ENCODE results near the gene LAMA3. TPM values are rescaled to one million over a fixed set of nuclear protein-coding genes. Genes with fewer than 3 reads are reported as not detected.

Gene LAMA3
- total RNA-seq, 2 donors from 2014 or later, result 0.07 TPM; not detected in 1

- Mint-ChIP-seq H3K27ac (no peak overlapping the region), H3K27me3 (peaks cover 29% of the 10 kb centered on the region), H3K36me3 (ENCODE audit: low read depth) (peaks cover 2% of the 10 kb centered on the region), H3K4me1 (no peaks in the 10 kb centered on the region), H3K4me3 (no peak overlapping the region)
- ATAC-seq (no peak), DNase-seq (no peak)
- H3K9me3 ChIP-seq (ENCODE audit: control insufficient read depth, low read length, poor library complexity, severe bottlenecking), result no peaks in the 10 kb centered on the region
Measured at GRCh38 chr18:23761941-23762340, 72.7 kb downstream of the LAMA3 start.

GRCh38 chr18:23763343-23763742 is 74.1 kb downstream of the LAMA3 start:
- H3K4me3 Mint-ChIP-seq, result no peak overlapping the region
- H3K9me3 ChIP-seq (ENCODE audit: control insufficient read depth, low read length, poor library complexity, severe bottlenecking), result peaks cover under 1% of the 10 kb centered on the region
- DNase-seq (no peak), ATAC-seq (no peak)
- H3K27ac Mint-ChIP-seq, result no peak overlapping the region
- no peaks in the 10 kb centered on the region for H3K4me1 Mint-ChIP-seq
- peaks cover 21% of the 10 kb centered on the region for H3K27me3 Mint-ChIP-seq
- peaks cover 2% of the 10 kb centered on the region for H3K36me3 Mint-ChIP-seq (ENCODE audit: low read depth)

- Mint-ChIP-seq H3K36me3 (ENCODE audit: low read depth) (peaks cover 2% of the 10 kb centered on the region), H3K27ac (no peak overlapping the region), H3K27me3 (peaks cover 15% of the 10 kb centered on the region), H3K4me1 (no peaks in the 10 kb centered on the region), H3K4me3 (no peak overlapping the region)
- H3K9me3 ChIP-seq (ENCODE audit: control insufficient read depth, low read length, poor library complexity, severe bottlenecking), result peaks cover 3% of the 10 kb centered on the region
- DNase-seq, result no peak
- ATAC-seq, result no peak
Measured at GRCh38 chr18:23765931-23766330, 76.7 kb downstream of the LAMA3 start.

DNA sequence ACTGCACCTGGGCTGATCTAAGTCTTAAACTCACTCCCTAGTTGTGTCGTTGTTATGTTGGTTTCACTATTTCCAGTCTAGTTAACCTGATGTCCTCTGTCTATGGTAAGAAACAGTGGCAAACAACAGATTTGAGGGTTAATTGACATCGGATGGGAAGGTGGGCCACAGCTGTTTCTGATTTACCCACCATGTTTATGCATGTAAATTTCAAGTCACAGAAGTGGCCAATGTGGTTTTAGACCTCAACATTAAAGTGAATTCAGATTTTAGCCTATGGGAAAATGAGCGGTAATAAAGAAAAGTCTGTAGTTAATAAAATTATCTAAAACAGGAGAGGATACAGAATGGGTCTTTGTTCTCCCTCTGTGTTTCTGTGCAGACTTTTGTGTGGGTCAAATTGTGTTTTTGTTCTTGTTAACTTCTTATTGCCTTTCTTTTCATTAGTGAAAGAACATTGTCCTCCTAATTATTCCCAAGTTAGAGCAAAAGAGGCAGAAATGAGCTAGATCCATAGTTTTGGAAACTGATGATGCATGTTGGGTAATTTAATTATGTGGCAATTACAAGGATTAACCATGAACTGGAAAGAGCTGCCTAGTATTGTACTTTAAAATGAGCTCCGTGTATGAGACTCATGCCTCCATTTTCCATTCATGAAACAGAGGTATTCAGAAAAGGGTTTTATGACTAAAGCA is 83.2 kb downstream of the LAMA3 start:
- DNase-seq (no peak), ATAC-seq (no peak)
- Mint-ChIP-seq H3K4me1 (no peaks in the 10 kb centered on the region), H3K36me3 (ENCODE audit: low read depth) (no peaks in the 10 kb centered on the region), H3K27me3 (peaks cover 14% of the 10 kb centered on the region), H3K4me3 (no peak overlapping the region), H3K27ac (no peak overlapping the region)
- peaks cover 3% of the 10 kb centered on the region for H3K9me3 ChIP-seq (ENCODE audit: control insufficient read depth, low read length, poor library complexity, severe bottlenecking)

- no peaks in the 10 kb centered on the region for H3K9me3 ChIP-seq (ENCODE audit: control insufficient read depth, low read length, poor library complexity, severe bottlenecking)
- no peak overlapping the region for H3K4me3 Mint-ChIP-seq
- H3K4me1 Mint-ChIP-seq, result peaks cover 2% of the 10 kb centered on the region
- peaks cover 3% of the 10 kb centered on the region for H3K36me3 Mint-ChIP-seq (ENCODE audit: low read depth)
- H3K27ac Mint-ChIP-seq, result no peak overlapping the region
- peaks cover 39% of the 10 kb centered on the region for H3K27me3 Mint-ChIP-seq
- ATAC-seq (no peak), DNase-seq (no peak)
Measured at GRCh38 chr18:23776306-23776705, 87.1 kb downstream of the LAMA3 start.

GRCh38 chr18:23778828-23779227 is 89.6 kb downstream of the LAMA3 start:
- Mint-ChIP-seq H3K4me1 (peaks cover 2% of the 10 kb centered on the region), H3K27ac (no peak overlapping the region), H3K4me3 (no peak overlapping the region), H3K36me3 (ENCODE audit: low read depth) (peaks cover 3% of the 10 kb centered on the region), H3K27me3 (peaks cover 46% of the 10 kb centered on the region)
- H3K9me3 ChIP-seq (ENCODE audit: control insufficient read depth, low read length, poor library complexity, severe bottlenecking), result no peaks in the 10 kb centered on the region
- DNase-seq (no peak), ATAC-seq (no peak)

DNA sequence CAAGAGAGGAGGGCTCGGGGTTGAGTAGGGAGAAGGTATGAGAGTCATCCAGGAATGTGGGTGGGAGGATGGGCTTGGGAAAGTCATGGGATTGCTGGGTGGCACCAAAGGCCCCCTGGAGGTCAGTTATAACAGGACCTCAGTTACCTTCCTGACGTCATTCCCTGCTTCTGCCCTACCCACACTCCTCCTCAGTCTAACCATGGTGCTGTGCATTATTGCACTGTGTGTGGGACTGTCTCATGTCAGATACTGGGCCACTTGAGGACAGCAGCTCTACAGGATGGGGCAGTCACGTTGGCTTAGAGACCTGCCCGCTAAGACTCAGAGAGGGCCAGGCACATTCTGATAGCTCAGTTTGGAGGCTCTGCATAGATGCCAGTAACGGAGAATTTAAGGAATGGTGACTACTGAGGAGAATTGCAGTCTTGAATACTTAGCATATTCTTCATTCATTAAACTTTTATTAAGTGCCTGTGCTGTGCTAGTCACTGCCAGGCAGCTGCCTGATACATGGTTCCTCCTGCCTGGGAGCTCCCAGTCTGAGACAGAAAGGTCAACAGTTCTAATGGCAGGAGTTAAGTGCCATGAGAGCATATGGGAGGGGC is 90.5 kb downstream of the LAMA3 start:
- no peaks in the 10 kb centered on the region for H3K9me3 ChIP-seq (ENCODE audit: control insufficient read depth, low read length, poor library complexity, severe bottlenecking)
- Mint-ChIP-seq H3K27me3 (peaks cover 48% of the 10 kb centered on the region), H3K27ac (no peak overlapping the region), H3K4me3 (no peak overlapping the region), H3K4me1 (peaks cover 2% of the 10 kb centered on the region), H3K36me3 (ENCODE audit: low read depth) (peaks cover 3% of the 10 kb centered on the region)
- ATAC-seq (no peak), DNase-seq (no peak)

DNA sequence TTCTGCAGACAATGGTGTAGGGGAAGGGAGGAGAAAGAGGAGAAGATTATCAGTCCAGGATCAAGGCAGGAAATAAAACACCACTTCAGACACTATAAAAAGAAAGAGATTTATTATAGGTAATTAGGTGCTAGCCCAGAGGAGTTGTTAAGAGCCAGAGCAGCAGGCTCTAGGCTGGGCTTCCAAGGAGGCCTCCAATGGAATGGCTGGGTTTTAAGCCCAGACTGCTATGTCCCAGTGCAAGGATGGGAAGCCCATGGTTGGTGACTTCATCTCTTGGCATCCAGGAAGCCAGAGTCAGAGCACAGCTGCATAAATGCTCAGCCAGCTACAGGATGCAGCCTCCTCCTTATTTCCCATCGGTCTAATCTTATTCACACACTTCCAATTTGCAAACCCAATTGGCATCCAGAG is 95.6 kb downstream of the LAMA3 start:
- peaks cover 41% of the 10 kb centered on the region for H3K27me3 Mint-ChIP-seq
- ATAC-seq (no peak), DNase-seq (no peak)
- H3K4me3 Mint-ChIP-seq, result no peak overlapping the region
- H3K4me1 Mint-ChIP-seq, result peaks cover 2% of the 10 kb centered on the region
- H3K27ac Mint-ChIP-seq, result no peak overlapping the region
- H3K36me3 Mint-ChIP-seq (ENCODE audit: low read depth), result peaks cover 3% of the 10 kb centered on the region
- peaks cover 3% of the 10 kb centered on the region for H3K9me3 ChIP-seq (ENCODE audit: control insufficient read depth, low read length, poor library complexity, severe bottlenecking)

GRCh38 chr18:23793051-23793450 is 103.8 kb downstream of the LAMA3 start:
- ATAC-seq (no peak), DNase-seq (no peak)
- Mint-ChIP-seq H3K4me3 (no peak overlapping the region), H3K4me1 (peaks cover 2% of the 10 kb centered on the region), H3K27me3 (peaks cover 8% of the 10 kb centered on the region), H3K36me3 (ENCODE audit: low read depth) (peaks cover 2% of the 10 kb centered on the region), H3K27ac (no peak overlapping the region)
- no peaks in the 10 kb centered on the region for H3K9me3 ChIP-seq (ENCODE audit: control insufficient read depth, low read length, poor library complexity, severe bottlenecking)

- no peaks in the 10 kb centered on the region for H3K9me3 ChIP-seq (ENCODE audit: control insufficient read depth, low read length, poor library complexity, severe bottlenecking)
- peaks cover 2% of the 10 kb centered on the region for H3K36me3 Mint-ChIP-seq (ENCODE audit: low read depth)
- peaks cover 2% of the 10 kb centered on the region for H3K4me1 Mint-ChIP-seq
- no peak overlapping the region for H3K4me3 Mint-ChIP-seq
- no peak for ATAC-seq
- H3K27me3 Mint-ChIP-seq, result peaks cover 16% of the 10 kb centered on the region
- no peak for DNase-seq
- H3K27ac Mint-ChIP-seq, result no peak overlapping the region
Measured at GRCh38 chr18:23793985-23794867, 105.0 kb downstream of the LAMA3 start.

DNA sequence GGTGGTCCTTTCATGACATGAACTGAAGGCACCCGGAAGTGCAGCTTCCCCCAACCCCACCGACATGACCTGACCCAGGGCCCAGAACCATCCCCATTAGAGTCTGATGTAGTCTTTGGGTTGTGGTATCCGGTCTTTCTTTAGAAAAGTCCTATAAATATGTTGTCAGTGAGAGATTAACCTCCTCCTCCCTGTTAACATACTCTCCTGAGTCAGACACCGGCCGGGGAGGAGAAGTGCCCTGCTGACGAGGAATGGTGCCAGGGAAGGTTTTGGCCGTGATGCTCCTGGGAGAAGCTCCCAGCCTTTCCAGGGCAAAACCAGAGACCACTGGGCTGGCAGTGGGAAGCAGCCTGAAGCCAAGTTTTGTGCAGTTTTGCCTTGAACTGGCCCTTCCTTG is 109.0 kb downstream of the LAMA3 start:
- no peak overlapping the region for H3K4me3 Mint-ChIP-seq
- H3K4me1 Mint-ChIP-seq, result peaks cover 2% of the 10 kb centered on the region
- no peak overlapping the region for H3K27ac Mint-ChIP-seq
- ATAC-seq (no peak), DNase-seq (no peak)
- peaks cover 34% of the 10 kb centered on the region for H3K27me3 Mint-ChIP-seq
- peaks cover 2% of the 10 kb centered on the region for H3K36me3 Mint-ChIP-seq (ENCODE audit: low read depth)
- H3K9me3 ChIP-seq (ENCODE audit: control insufficient read depth, low read length, poor library complexity, severe bottlenecking), result no peaks in the 10 kb centered on the region

DNA sequence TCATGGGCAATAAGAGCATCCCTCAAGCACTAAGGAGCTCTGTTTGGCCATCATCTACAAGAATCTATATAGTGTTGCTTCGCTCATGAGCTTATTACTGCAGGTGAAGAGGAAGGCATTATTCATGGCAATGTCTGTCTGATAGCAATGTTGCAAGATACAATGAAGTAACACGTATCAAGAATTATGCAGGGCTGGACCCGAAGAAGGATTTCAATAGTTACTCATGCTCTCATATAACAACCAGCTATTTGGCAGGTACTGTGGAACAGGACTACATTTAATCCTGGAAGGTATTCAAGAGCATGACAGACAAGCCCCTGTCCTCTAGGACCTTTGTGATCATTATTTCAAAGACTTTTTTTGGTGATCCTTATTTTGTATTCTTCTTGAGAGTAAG is 109.6 kb downstream of the LAMA3 start:
- Mint-ChIP-seq H3K27ac (no peak overlapping the region), H3K4me1 (peaks cover 2% of the 10 kb centered on the region), H3K4me3 (no peak overlapping the region), H3K27me3 (peaks cover 39% of the 10 kb centered on the region), H3K36me3 (ENCODE audit: low read depth) (peaks cover 2% of the 10 kb centered on the region)
- H3K9me3 ChIP-seq (ENCODE audit: control insufficient read depth, low read length, poor library complexity, severe bottlenecking), result no peaks in the 10 kb centered on the region
- DNase-seq (no peak), ATAC-seq (no peak)

DNA sequence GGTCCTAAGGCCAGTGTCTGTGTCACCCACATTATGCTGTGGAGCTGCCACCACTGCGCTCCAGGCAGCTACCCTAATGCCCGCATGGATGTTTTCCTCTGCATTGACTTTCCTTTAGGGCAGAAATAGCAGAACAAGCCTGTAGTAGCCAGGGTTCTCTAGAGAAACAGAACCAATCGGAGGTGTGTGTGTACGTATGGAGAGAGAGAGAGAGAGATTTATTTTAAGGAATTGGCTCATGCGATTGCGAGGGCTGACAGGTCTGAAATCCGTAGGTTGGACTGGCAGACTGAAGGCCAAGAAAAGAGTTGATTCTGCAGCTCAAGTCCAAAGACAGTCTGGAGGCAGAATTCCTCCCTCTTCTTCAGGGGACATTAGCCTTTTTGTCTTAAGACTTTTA is 110.3 kb downstream of the LAMA3 start:
- Mint-ChIP-seq H3K36me3 (ENCODE audit: low read depth) (peaks cover 2% of the 10 kb centered on the region), H3K27ac (no peak overlapping the region), H3K4me3 (no peak overlapping the region), H3K4me1 (peaks cover 2% of the 10 kb centered on the region), H3K27me3 (peaks cover 39% of the 10 kb centered on the region)
- ATAC-seq (no peak), DNase-seq (no peak)
- H3K9me3 ChIP-seq (ENCODE audit: control insufficient read depth, low read length, poor library complexity, severe bottlenecking), result no peaks in the 10 kb centered on the region

All from T-helper 17 cell (primary cell).